HepG2 (cell line): ENCODE results near the gene SAAL1. TPM values are rescaled to one million over a fixed set of nuclear protein-coding genes. Genes with fewer than 3 reads are reported as not detected.

Source experiments
- AKNA ChIP-seq: sonication (generic); formaldehyde crosslinking; IDR thresholded peaks from 2 replicates; pipeline ENCODE4 v1.4.0; 2020; ENCODE audit warnings: missing genetic modification reagents, borderline replicate concordance
- ATF7 ChIP-seq, 2 experiments: fragments of 450-650 bp in 1 of 2; sonication (generic) in 1 of 2; formaldehyde crosslinking in 1 of 2; IDR thresholded peaks; 2 replicates each; pipeline versions ENCODE4 v1.4.0 to v1.6.1; 2016 to 2020; ENCODE audit warnings: antibody characterized with exemption in 1 of 2, mild to moderate bottlenecking in 1 of 2, missing genetic modification reagents in 1 of 2
- CEBPG ChIP-seq: IDR thresholded peaks from 2 replicates; pipeline ENCODE4 v1.6.1; 2016
- CENPT ChIP-seq: sonication (generic); formaldehyde crosslinking; IDR thresholded peaks from 2 replicates; pipeline ENCODE4 v1.8.0; 2022; ENCODE audit warnings: low read depth, mild to moderate bottlenecking, moderate library complexity, missing genetic modification reagents
- FIP1L1 ChIP-seq: fragments of 200-400 bp; formaldehyde crosslinking; IDR thresholded peaks from 2 replicates; pipeline ENCODE4 v1.6.1; 2018; ENCODE audit warnings: low read depth, mild to moderate bottlenecking, low read length, moderate library complexity, borderline replicate concordance; ENCODE audit not compliant: insufficient read depth
- HIVEP1 ChIP-seq: sonication (generic); formaldehyde crosslinking; IDR thresholded peaks from 2 replicates; pipeline ENCODE4 v1.4.0; 2020; ENCODE audit warnings: mild to moderate bottlenecking, missing genetic modification reagents
- IRF9 ChIP-seq: sonication (generic); formaldehyde crosslinking; IDR thresholded peaks from 2 replicates; pipeline ENCODE4 v1.8.0; 2022; ENCODE audit warnings: missing genetic modification reagents, mild to moderate bottlenecking, borderline replicate concordance
- POLR2A ChIP-seq, 2 experiments: IDR thresholded peaks; 2 replicates each; pipeline ENCODE4 v1.6.1; 2011; ENCODE audit warnings: low read depth in 2 of 2, low read length in 2 of 2, mild to moderate bottlenecking in 1 of 2, moderate library complexity in 1 of 2; ENCODE audit not compliant: insufficient read depth in 1 of 2
- PRDM4 ChIP-seq: sonication (generic); formaldehyde crosslinking; IDR thresholded peaks from 2 replicates; pipeline ENCODE4 v1.9.0; 2021; ENCODE audit warnings: missing genetic modification reagents, borderline replicate concordance
- PRMT3 ChIP-seq: sonication (generic); formaldehyde crosslinking; IDR thresholded peaks from 2 replicates; pipeline ENCODE4 v1.8.1; 2022; ENCODE audit warnings: low read depth, mild to moderate bottlenecking, moderate library complexity, missing genetic modification reagents, borderline replicate concordance
- RCOR2 ChIP-seq: IDR thresholded peaks from 2 replicates; pipeline ENCODE4 v1.6.1; 2016; ENCODE audit warnings: missing biosample characterization, missing genetic modification reagents
- RXRB ChIP-seq: IDR thresholded peaks from 2 replicates; pipeline ENCODE4 v1.6.1; 2016; ENCODE audit warnings: borderline replicate concordance, missing genetic modification reagents, missing compliant biosample characterization
- ZNF331 ChIP-seq: sonication (generic); formaldehyde crosslinking; IDR thresholded peaks from 2 replicates; pipeline ENCODE4 v1.4.0; 2020; ENCODE audit warnings: missing genetic modification reagents
- ZNF350 ChIP-seq: sonication (generic); formaldehyde crosslinking; IDR thresholded peaks from 2 replicates; pipeline ENCODE4 v1.4.0; 2020; ENCODE audit warnings: mild to moderate bottlenecking, low read depth, missing genetic modification reagents, borderline replicate concordance
- ZNF432 ChIP-seq: sonication (generic); formaldehyde crosslinking; IDR thresholded peaks from 2 replicates; pipeline ENCODE4 v1.5.0; 2020; ENCODE audit warnings: missing genetic modification reagents, mild to moderate bottlenecking, borderline replicate concordance
- ZNF569 ChIP-seq: sonication (generic); formaldehyde crosslinking; IDR thresholded peaks from 2 replicates; pipeline ENCODE4 v1.5.0; 2020; ENCODE audit warnings: mild to moderate bottlenecking, missing genetic modification reagents, moderate library complexity, borderline replicate concordance
- ZNF619 ChIP-seq: sonication (generic); formaldehyde crosslinking; IDR thresholded peaks from 2 replicates; pipeline ENCODE4 v1.4.0; 2020; ENCODE audit warnings: mild to moderate bottlenecking, missing genetic modification reagents
- ZSCAN29 ChIP-seq: sonication (generic); formaldehyde crosslinking; conservative IDR thresholded peaks from 2 replicates; pipeline ENCODE4 v1.4.0; 2020; ENCODE audit warnings: mild to moderate bottlenecking, missing genetic modification reagents
- polyA plus RNA-seq, 8 experiments: library from polyadenylated mRNA; depleted of rRNA in 3 of 8; stranded (reverse) in 7 of 8; unstranded in 1 of 8; fragments of >200 nt; fragmentation: Illumina TruSeq in 4 of 8; extraction: Trizol in 4 of 8; gene quantifications; 2 replicates each; pipeline versions ENCODE4 v1.2.1 to v1.2.3, GENCODE V29; 2011 to 2016; ENCODE audit warnings: low read depth in 4 of 8, missing spikeins in 1 of 8, mixed read lengths in 1 of 8; ENCODE audit not compliant: insufficient read depth in 1 of 8
- total RNA-seq, 5 experiments: library from RNA; depleted of rRNA; stranded (reverse); fragments of >200 nt; fragmentation: Illumina TruSeq; extraction: Trizol; gene quantifications; 2 replicates each; pipeline ENCODE4 v1.2.3, GENCODE V29; 2016; ENCODE audit warnings: low read depth in 1 of 5

Gene SAAL1
- total and polyA plus RNA-seq, 2 of the 13 experiments (the other 11 are each of a cell fraction or from before 2014, with no cell fraction given), result 16.5 to 46.0 TPM

GRCh38 chr11:18105802-18106574 is at the start of gene SAAL1 (continued):
- peak; percentile 82; the same call in 1 of the 2 replicates for TF ChIP-seq ZNF350
- no peak for TF ChIP-seq ZNF569 (CRISPR knock-in tag)
- TF ChIP-seq ZNF619 (CRISPR knock-in tag), result no peak; the same call in 1 of the 2 replicates
- TF ChIP-seq CENPT (CRISPR knock-in tag), result 0 out of 2 replicates have a peak, but pooled peaks have one; percentile 36
- TF ChIP-seq RXRB (CRISPR knock-in tag), result peak; percentile 77
- 0 out of 2 replicates have a peak, but pooled peaks have one; percentile 34 for TF ChIP-seq HIVEP1 (CRISPR knock-in tag)
- no peak for TF ChIP-seq RCOR2
- TF ChIP-seq POLR2A (IDR thresholded peaks at IDR 0.05; ENCODE audit: insufficient read depth in 1 of 2, low read depth in 2 of 2, low read length in 2 of 2), result peak; percentile 38 to 88; a peak in 3 of 4 replicates
- TF ChIP-seq ZNF331 (CRISPR knock-in tag), result peak; percentile 87
- peak; percentile 84; the same call in 1 of the 2 replicates for TF ChIP-seq IRF9 (CRISPR knock-in tag)
- no peak for TF ChIP-seq PRDM4 (CRISPR knock-in tag)
- no peak for TF ChIP-seq FIP1L1
- peak; percentile 64; the same call in 1 of the 2 replicates for TF ChIP-seq ZSCAN29 (CRISPR knock-in tag)
- no peak for TF ChIP-seq ZNF432 (CRISPR knock-in tag)
- no peak for TF ChIP-seq AKNA (CRISPR knock-in tag)
- TF ChIP-seq CEBPG (CRISPR knock-in tag), result peak; percentile 8; the same call in 1 of the 2 replicates
- TF ChIP-seq ATF7 (IDR thresholded peaks at IDR 0.05), result no peak
- TF ChIP-seq ATF7 (CRISPR knock-in tag; IDR thresholded peaks at IDR 0.05), result peak; percentile 44; the same call in 1 of the 2 replicates
- TF ChIP-seq PRMT3 (CRISPR knock-in tag), result peak; percentile 32; the same call in 1 of the 2 replicates
